Mesenchymal stem cell (in vitro differentiated cells and primary cell): ENCODE measurements around the gene CHPT1.
"Not testable (repeated sequence)": the region's sequence is repeated elsewhere in the genome, so short reads cannot be mapped to it uniquely, and the experiment has no call there.

Experiments
- DNase-seq: peaks from one replicate; pipeline ENCODE4 v3.0.0-alpha.2; 2013
- H2AFZ ChIP-seq: one replicate; pipeline ENCODE4 v1.6.1; 2013; ENCODE audit warnings: low read depth, mild to moderate bottlenecking, control low read depth, inconsistent platforms, low read length, moderate library complexity
- H2AK5ac ChIP-seq: 2 replicates; pipeline ENCODE4 v1.6.1; 2013; ENCODE audit warnings: low read length, moderate library complexity, mild to moderate bottlenecking, inconsistent platforms; ENCODE audit not compliant: severe bottlenecking
- H2BK120ac ChIP-seq: one replicate; pipeline ENCODE4 v1.6.1; 2013; ENCODE audit warnings: low read depth, mild to moderate bottlenecking, inconsistent platforms, low read length, moderate library complexity
- H2BK12ac ChIP-seq, 2 experiments: one replicate each; pipeline ENCODE4 v1.6.1; 2013; ENCODE audit warnings: inconsistent platforms in 2 of 2, low read length in 2 of 2, mild to moderate bottlenecking in 2 of 2, moderate library complexity in 2 of 2, control low read depth in 1 of 2
- H2BK15ac ChIP-seq: one replicate; pipeline ENCODE4 v1.6.1; 2013; ENCODE audit warnings: mild to moderate bottlenecking, low read depth, inconsistent platforms; ENCODE audit not compliant: poor library complexity, severe bottlenecking
- H2BK5ac ChIP-seq: 2 replicates; pipeline ENCODE4 v1.6.1; 2013; ENCODE audit warnings: low read depth, mild to moderate bottlenecking, low read length, control low read depth, inconsistent platforms; ENCODE audit not compliant: poor library complexity, severe bottlenecking
- H3K14ac ChIP-seq, 2 experiments: one replicate each; pipeline ENCODE4 v1.6.1; 2013; ENCODE audit warnings: inconsistent platforms in 2 of 2, low read length in 2 of 2, control low read depth in 1 of 2, mild to moderate bottlenecking in 1 of 2, moderate library complexity in 1 of 2
- H3K18ac ChIP-seq, 2 experiments: one replicate each; pipeline ENCODE4 v1.6.1; 2013; ENCODE audit warnings: inconsistent platforms in 2 of 2, low read length in 2 of 2, control low read depth in 1 of 2, low read depth in 1 of 2, mild to moderate bottlenecking in 1 of 2
- H3K23ac ChIP-seq, 2 experiments: one replicate each; pipeline ENCODE4 v1.6.1; 2013; ENCODE audit warnings: inconsistent platforms in 2 of 2, low read length in 2 of 2, mild to moderate bottlenecking in 2 of 2, moderate library complexity in 2 of 2, control low read depth in 1 of 2
- H3K27ac ChIP-seq: 2 replicates; pipeline ENCODE4 v1.5.1; 2013; ENCODE audit warnings: mild to moderate bottlenecking, moderate library complexity, low read length, control low read depth, inconsistent platforms; ENCODE audit not compliant: poor library complexity, severe bottlenecking
- H3K27me3 ChIP-seq, 2 experiments: 2 replicates each; pipeline versions ENCODE4 v1.6.1 to v1.7.0; 2013; ENCODE audit warnings: low read length in 2 of 2, mild to moderate bottlenecking in 2 of 2, moderate library complexity in 2 of 2, control low read depth in 1 of 2, inconsistent platforms in 1 of 2; ENCODE audit not compliant: control insufficient read depth in 1 of 2, insufficient read depth in 1 of 2
- H3K36me3 ChIP-seq, 2 experiments: 2 replicates each; pipeline versions ENCODE4 v1.6.1 to v1.7.0; 2013; ENCODE audit warnings: low read length in 2 of 2, control low read depth in 1 of 2, inconsistent platforms in 1 of 2, low read depth in 1 of 2, mild to moderate bottlenecking in 1 of 2; ENCODE audit not compliant: insufficient read depth in 2 of 2, control insufficient read depth in 1 of 2
- H3K4ac ChIP-seq, 2 experiments: one replicate each; pipeline ENCODE4 v1.6.1; 2013; ENCODE audit warnings: inconsistent platforms in 2 of 2, low read length in 2 of 2, mild to moderate bottlenecking in 2 of 2, moderate library complexity in 2 of 2, control low read depth in 1 of 2, low read depth in 1 of 2
- H3K4me1 ChIP-seq: 2 replicates; pipeline ENCODE4 v1.6.1; 2013; ENCODE audit warnings: low read depth, low read length, control low read depth; ENCODE audit not compliant: control insufficient read depth, insufficient read depth
- H3K4me2 ChIP-seq: 2 replicates; pipeline ENCODE4 v1.6.1; 2013; ENCODE audit warnings: low read length, mild to moderate bottlenecking, inconsistent platforms; ENCODE audit not compliant: poor library complexity, severe bottlenecking
- H3K4me3 ChIP-seq, 2 experiments: 2 replicates each; pipeline versions ENCODE4 v1.5.1 to v1.7.0; 2013; ENCODE audit warnings: low read length in 2 of 2, mild to moderate bottlenecking in 2 of 2, control low read depth in 1 of 2, low read depth in 1 of 2; ENCODE audit not compliant: insufficient read depth in 1 of 2
- H3K79me1 ChIP-seq: replicated peaks from 2 replicates; pipeline ENCODE4 v1.6.1; 2013; ENCODE audit warnings: mild to moderate bottlenecking, control low read depth, low read length, inconsistent platforms; ENCODE audit not compliant: poor library complexity, severe bottlenecking
- H3K9ac ChIP-seq: 2 replicates; pipeline ENCODE4 v1.7.0; 2013; ENCODE audit warnings: mild to moderate bottlenecking, low read length, moderate library complexity
- H3K9me3 ChIP-seq: 2 replicates; pipeline ENCODE4 v1.7.0; 2013; ENCODE audit warnings: mild to moderate bottlenecking, low read length; ENCODE audit not compliant: control insufficient read depth
- H4K8ac ChIP-seq: one replicate; pipeline ENCODE4 v1.6.1; 2013; ENCODE audit warnings: inconsistent platforms, mild to moderate bottlenecking, low read length, moderate library complexity
- H4K91ac ChIP-seq: one replicate; pipeline ENCODE4 v1.6.1; 2013; ENCODE audit warnings: mild to moderate bottlenecking, low read length, inconsistent platforms
- WGBS: methylation state at CpG from one replicate; pipeline ENCODE4 v1.1.7; 2013; ENCODE audit warnings: mixed read lengths; 5-methylcytosine and 5-hydroxymethylcytosine counted together

The CHPT1 gene

DNA sequence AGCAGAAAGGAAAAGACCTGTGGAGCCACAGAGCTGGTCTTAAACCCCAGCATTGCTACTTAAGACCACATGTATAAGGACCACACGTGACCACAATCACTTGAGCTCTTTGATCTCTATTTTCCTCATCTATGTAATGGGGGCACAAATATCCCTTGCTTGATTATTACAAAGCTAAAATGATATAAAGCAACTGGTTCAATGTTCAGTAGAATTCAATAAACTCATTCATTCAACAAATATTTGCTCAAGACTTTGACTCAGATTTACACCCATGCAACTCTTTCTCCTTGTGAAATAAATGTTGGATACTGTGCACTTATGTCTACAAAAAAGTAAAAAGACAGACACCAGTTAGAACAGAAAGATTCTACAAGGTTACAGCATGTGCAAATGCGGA, 21.9 kb upstream of the CHPT1 start:
- Histone ChIP-seq H3K27ac (no peak overlapping the region), H2BK120ac (no peak overlapping the region), H3K4me3 (no peak overlapping the region), H3K4ac (no peak overlapping the region), H2BK15ac (no peak overlapping the region), H3K9ac (no peak overlapping the region), H2AFZ (no peak overlapping the region), H4K91ac (no peak overlapping the region), H3K4me2 (no peak overlapping the region), H4K8ac (no peak overlapping the region), H3K9me3 (no peaks in the 10 kb centered on the region), H3K79me1 (no peaks in the 10 kb centered on the region), H3K27me3 (no peaks in the 10 kb centered on the region), H2BK5ac (no peak overlapping the region), H3K23ac (no peak overlapping the region), H3K4me1 (no peaks in the 10 kb centered on the region), H3K18ac (no peak overlapping the region), H2AK5ac (no peak overlapping the region), H3K14ac (no peak overlapping the region), H2BK12ac (no peak overlapping the region), H3K36me3 (no peaks in the 10 kb centered on the region)
- DNase-seq, result no peak
- 89% methylated on average over 1 of the region's 2 CpGs for WGBS

DNA sequence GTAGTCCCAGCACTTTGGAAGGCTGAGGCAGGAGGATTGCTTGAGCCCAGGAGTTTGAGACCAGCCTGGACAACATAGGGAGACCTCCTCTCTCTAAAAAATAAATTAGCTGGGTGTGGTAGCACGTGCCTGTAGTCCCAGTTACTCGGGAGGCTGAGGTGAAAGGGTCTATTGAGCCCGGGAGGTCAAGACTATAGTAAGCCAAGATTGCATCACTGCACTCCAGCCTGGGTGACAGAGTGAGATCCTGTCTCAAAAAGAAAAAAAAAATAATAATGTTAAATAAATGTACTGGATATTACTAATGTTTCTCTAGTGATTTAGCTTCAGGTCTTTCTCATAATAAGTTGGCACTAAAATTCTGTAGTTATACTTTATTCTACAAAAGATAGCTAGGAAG, 20.9 kb upstream of the CHPT1 start:
- not testable (repeated sequence) for H3K4ac ChIP-seq, H3K4me1 ChIP-seq, H2BK120ac ChIP-seq, H2BK12ac ChIP-seq, H3K27me3 ChIP-seq, H3K9me3 ChIP-seq, H2BK15ac ChIP-seq, H2BK5ac ChIP-seq, H2AK5ac ChIP-seq, H3K79me1 ChIP-seq, H4K8ac ChIP-seq, H3K27ac ChIP-seq, H3K9ac ChIP-seq, H3K14ac ChIP-seq, H3K4me3 ChIP-seq, H3K36me3 ChIP-seq, H3K18ac ChIP-seq, H2AFZ ChIP-seq, H4K91ac ChIP-seq, DNase-seq, H3K4me2 ChIP-seq, H3K23ac ChIP-seq
- 41% methylated on average over 3 of the region's 3 CpGs for WGBS

DNA sequence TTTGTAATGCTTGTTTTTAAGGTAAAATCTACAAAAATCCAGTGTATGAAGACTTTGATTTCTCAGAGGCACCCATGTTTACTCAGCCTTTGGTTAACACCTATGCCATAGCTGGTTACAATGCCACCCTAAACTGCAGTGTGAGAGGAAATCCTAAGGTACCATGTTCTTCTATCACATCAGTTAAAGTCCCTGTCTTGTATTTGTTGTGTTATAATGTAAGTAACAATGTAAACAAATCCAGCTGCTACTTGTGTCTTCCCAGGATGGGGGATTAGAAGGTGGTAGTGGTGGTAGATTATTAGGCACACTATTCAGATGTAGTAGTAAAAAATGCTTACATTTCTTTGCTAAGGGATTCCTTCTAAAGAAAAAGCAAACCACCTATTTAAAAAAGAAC, 19.4 kb upstream of the CHPT1 start:
- Histone ChIP-seq H2AK5ac (no peak overlapping the region), H3K79me1 (no peaks in the 10 kb centered on the region), H2BK15ac (no peak overlapping the region), H3K18ac (no peak overlapping the region), H3K4ac (no peak overlapping the region), H3K27ac (no peak overlapping the region), H3K9me3 (no peaks in the 10 kb centered on the region), H3K4me3 (no peak overlapping the region), H3K4me1 (no peaks in the 10 kb centered on the region), H2BK12ac (no peak overlapping the region), H4K8ac (no peak overlapping the region), H3K27me3 (no peaks in the 10 kb centered on the region), H3K4me2 (no peak overlapping the region), H2AFZ (no peak overlapping the region), H3K9ac (no peak overlapping the region), H2BK120ac (no peak overlapping the region), H3K36me3 (no peaks in the 10 kb centered on the region), H4K91ac (no peak overlapping the region), H3K14ac (no peak overlapping the region), H3K23ac (no peak overlapping the region), H2BK5ac (no peak overlapping the region)
- DNase-seq, result no peak

- Histone ChIP-seq H3K9ac (no peak overlapping the region), H2AK5ac (no peak overlapping the region), H3K4me1 (no peaks in the 10 kb centered on the region), H3K4me3 (no peak overlapping the region), H3K27ac (no peak overlapping the region), H3K4ac (no peak overlapping the region), H2BK12ac (no peak overlapping the region), H2AFZ (no peak overlapping the region), H3K9me3 (no peaks in the 10 kb centered on the region), H3K18ac (no peak overlapping the region), H3K14ac (no peak overlapping the region), H4K8ac (no peak overlapping the region), H3K23ac (no peak overlapping the region), H2BK15ac (no peak overlapping the region), H4K91ac (no peak overlapping the region), H3K27me3 (no peaks in the 10 kb centered on the region), H3K4me2 (no peak overlapping the region), H2BK5ac (no peak overlapping the region), H3K36me3 (no peaks in the 10 kb centered on the region), H3K79me1 (no peaks in the 10 kb centered on the region), H2BK120ac (no peak overlapping the region)
- DNase-seq, result no peak
- WGBS, result 83% methylated on average over 1 of the region's 3 CpGs
Measured at GRCh38 chr12:101680240-101680639, 17.2 kb upstream of the CHPT1 start.
